Activated CD8-positive, alpha-beta memory T cell treated with anti-CD3 and anti-CD28 coated beads for 24 hours (primary cell): ENCODE results near the gene USP36.
"Not testable (repeated sequence)": the region's sequence is repeated elsewhere in the genome, so short reads cannot be mapped to it uniquely, and the experiment has no call there.

Source experiments
- DNase-seq: peaks from one replicate; pipeline ENCODE4 v3.0.0-alpha.2; 2020

USP36 gene

DNA sequence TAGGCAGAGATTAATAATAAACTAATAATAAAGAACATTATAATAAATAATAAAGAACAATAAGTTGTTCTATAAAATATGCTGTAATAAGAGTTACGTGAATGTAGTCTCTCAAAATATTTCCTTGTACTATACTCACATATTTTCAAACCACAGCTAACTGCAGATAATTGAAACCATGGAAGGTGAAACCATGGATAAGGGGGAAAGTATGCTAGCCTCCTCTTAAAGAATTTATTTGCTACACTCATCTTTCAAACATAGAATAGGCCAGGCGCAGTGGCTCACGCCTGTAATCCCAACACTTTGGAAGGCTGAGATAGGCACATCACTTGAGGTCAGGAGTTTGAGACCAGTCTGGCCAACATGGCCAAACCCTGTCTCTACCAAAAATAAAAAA, 77.1 kb downstream of the USP36 start:
- no peak for DNase-seq

DNA sequence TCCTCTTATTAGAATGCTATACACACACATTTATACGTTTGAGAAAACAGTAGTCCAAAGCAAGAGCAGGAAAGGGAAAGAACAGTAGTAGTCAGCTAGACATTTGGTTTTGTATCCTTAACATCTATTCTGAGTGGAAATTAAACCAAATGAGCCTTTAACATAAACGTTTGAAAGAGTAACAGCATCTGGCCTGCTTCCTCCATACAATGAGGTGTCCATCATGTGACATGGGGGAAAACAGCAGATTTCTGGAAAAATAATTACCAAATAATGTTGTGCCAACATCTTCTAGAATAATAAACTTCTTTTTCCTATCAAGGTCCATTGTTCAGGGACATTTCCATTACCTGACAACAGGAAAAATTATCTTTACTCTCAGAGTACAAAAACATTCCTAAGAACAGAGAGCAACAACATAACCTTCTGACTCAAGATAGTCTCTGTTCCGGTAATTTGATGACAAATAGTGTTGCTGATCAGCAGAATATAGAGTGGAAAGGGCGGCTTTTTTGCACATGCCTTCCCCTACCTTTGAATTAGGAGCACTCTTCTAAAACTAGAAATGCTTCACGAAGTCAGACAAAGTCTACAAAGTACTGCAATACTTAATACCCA, 78.7 kb downstream of the USP36 start:
- no peak for DNase-seq

GRCh38 chr17:78759969-78760352, 80.7 kb downstream of the USP36 start:
- DNase-seq: no peak

- peak; percentile 76 for DNase-seq
Measured at GRCh38 chr17:78759203-78759968, 81.2 kb downstream of the USP36 start.

- peak; percentile 70 for DNase-seq
Measured at GRCh38 chr17:78753316-78754250, 87.0 kb downstream of the USP36 start.

- no peak for DNase-seq
Measured at GRCh38 chr17:78751447-78752161, 89.0 kb downstream of the USP36 start.

- not testable (repeated sequence) for DNase-seq
Measured at GRCh38 chr17:78751000-78751399, 89.6 kb downstream of the USP36 start.

DNA sequence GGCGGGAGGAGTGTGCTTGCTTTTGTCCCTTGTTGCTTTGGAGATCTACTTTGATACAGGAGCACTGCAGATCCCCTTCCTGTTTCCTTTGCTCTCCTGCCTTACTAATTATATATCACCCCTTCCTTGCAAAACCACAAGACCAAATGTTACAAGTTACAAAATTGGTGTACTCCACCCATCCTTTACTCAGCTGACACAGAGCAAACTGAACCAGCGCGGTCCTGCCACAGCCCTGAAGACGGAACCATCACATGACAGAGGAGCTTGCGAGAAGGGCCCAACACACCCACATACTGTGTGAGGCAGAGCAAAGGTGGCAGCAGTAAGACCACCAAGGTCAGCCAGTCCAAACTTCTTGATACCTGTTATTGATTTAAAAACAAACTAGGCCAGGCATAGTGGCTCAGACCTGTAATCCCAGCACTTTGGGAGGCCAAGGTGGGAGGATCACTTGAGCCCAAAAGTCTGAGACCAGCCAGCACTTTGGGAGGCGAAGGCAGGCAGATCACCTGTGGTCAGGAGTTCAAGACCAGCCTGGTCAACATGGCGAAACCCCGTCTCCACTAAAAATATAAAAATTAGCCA, 91.8 kb downstream of the USP36 start:
- peak; percentile 77 for DNase-seq

- peak; percentile 61 for DNase-seq
Measured at GRCh38 chr17:78748048-78748729, 92.4 kb downstream of the USP36 start.

- DNase-seq: no peak
Measured at GRCh38 chr17:78747488-78747887, 93.1 kb downstream of the USP36 start.

GRCh38 chr17:78746949-78747269, 93.7 kb downstream of the USP36 start:
- no peak for DNase-seq

GRCh38 chr17:78746263-78746948, 94.2 kb downstream of the USP36 start:
- no peak for DNase-seq
